ENCODE measurements around the gene MOCS1. TPM values are rescaled to one million over a fixed set of nuclear protein-coding genes. Genes with fewer than 3 reads are reported as not detected.
A peak's percentile ranks its signal among the peaks of the same experiment; 100 is the strongest.

The MOCS1 gene
- total RNA-seq, 1 donor from 2014 or later = 11.3 TPM

- Histone ChIP-seq H3K27ac (no peak overlapping the region), H3K9me3 (ENCODE audit: low read depth) (no peaks in the 10 kb centered on the region), H3K36me3 (no peaks in the 10 kb centered on the region), H3K4me2 (no peak overlapping the region), H3K4me1 (no peaks in the 10 kb centered on the region), H3F3A (ENCODE audit: low read depth) (no peaks in the 10 kb centered on the region), H3K27me3 (no peaks in the 10 kb centered on the region), H3K79me2 (ENCODE audit: low read depth) (no peaks in the 10 kb centered on the region), H3K4me3 (no peak overlapping the region), H3K9ac (no peak overlapping the region), H2AFZ (replicated peaks) (no peak overlapping the region), H4K20me1 (ENCODE audit: low read depth) (no peaks in the 10 kb centered on the region)
- DNase-seq (ENCODE audit: low spot score) = no peak
- Mint-ChIP-seq H3K4me1 (peaks cover 16% of the 10 kb centered on the region), H3K27me3 (ENCODE audit: insufficient read depth, low read depth) (peaks cover 11% of the 10 kb centered on the region), H3K9me3 (no peaks in the 10 kb centered on the region), H3K36me3 (no peaks in the 10 kb centered on the region), H3K4me3 (no peak overlapping the region), H3K27ac (no peak overlapping the region)
- TF ChIP-seq EZH2 (IDR thresholded peaks at IDR 0.05) (no peak), CTCF (IDR thresholded peaks at IDR 0.05) (no peak), EZH2phosphoT487 (IDR thresholded peaks at IDR 0.05) (no peak)
Measured at GRCh38 chr6:39891353-39891752, 42.9 kb downstream of the MOCS1 start.

GRCh38 chr6:39889229-39889628, 45.0 kb downstream of the MOCS1 start:
- no peak overlapping the region for H3K9ac ChIP-seq
- no peaks in the 10 kb centered on the region for H4K20me1 ChIP-seq (ENCODE audit: low read depth)
- no peaks in the 10 kb centered on the region for H3K27me3 ChIP-seq
- H3K79me2 ChIP-seq (ENCODE audit: low read depth) = no peaks in the 10 kb centered on the region
- Mint-ChIP-seq H3K27me3 (ENCODE audit: insufficient read depth, low read depth) (peaks cover 11% of the 10 kb centered on the region), H3K4me1 (peaks cover 20% of the 10 kb centered on the region), H3K9me3 (no peaks in the 10 kb centered on the region), H3K4me3 (no peak overlapping the region), H3K36me3 (no peaks in the 10 kb centered on the region), H3K27ac (no peak overlapping the region)
- DNase-seq (ENCODE audit: low spot score) = no peak
- H3K9me3 ChIP-seq (ENCODE audit: low read depth) = no peaks in the 10 kb centered on the region
- H3K27ac ChIP-seq = no peak overlapping the region
- no peak overlapping the region for H2AFZ ChIP-seq (replicated peaks)
- no peaks in the 10 kb centered on the region for H3K4me1 ChIP-seq
- no peaks in the 10 kb centered on the region for H3K36me3 ChIP-seq
- TF ChIP-seq EZH2phosphoT487 (IDR thresholded peaks at IDR 0.05) (no peak), EZH2 (IDR thresholded peaks at IDR 0.05) (no peak), CTCF (IDR thresholded peaks at IDR 0.05) (no peak)
- H3F3A ChIP-seq (ENCODE audit: low read depth) = no peaks in the 10 kb centered on the region
- H3K4me3 ChIP-seq = no peak overlapping the region
- no peak overlapping the region for H3K4me2 ChIP-seq

GRCh38 chr6:39887692-39888450, 46.4 kb downstream of the MOCS1 start:
- Histone ChIP-seq H4K20me1 (ENCODE audit: low read depth) (no peaks in the 10 kb centered on the region), H2AFZ (replicated peaks) (no peak overlapping the region), H3K9ac (no peak overlapping the region), H3K4me2 (no peak overlapping the region), H3K27me3 (no peaks in the 10 kb centered on the region), H3K79me2 (ENCODE audit: low read depth) (no peaks in the 10 kb centered on the region), H3F3A (ENCODE audit: low read depth) (no peaks in the 10 kb centered on the region), H3K9me3 (ENCODE audit: low read depth) (no peaks in the 10 kb centered on the region), H3K27ac (no peak overlapping the region), H3K36me3 (no peaks in the 10 kb centered on the region), H3K4me3 (no peak overlapping the region), H3K4me1 (no peaks in the 10 kb centered on the region)
- peaks cover 12% of the 10 kb centered on the region for H3K27me3 Mint-ChIP-seq (ENCODE audit: insufficient read depth, low read depth)
- peak; percentile 18 for DNase-seq (ENCODE audit: low spot score)
- H3K9me3 Mint-ChIP-seq = no peaks in the 10 kb centered on the region
- no peak overlapping the region for H3K4me3 Mint-ChIP-seq
- H3K36me3 Mint-ChIP-seq = no peaks in the 10 kb centered on the region
- peaks cover 20% of the 10 kb centered on the region for H3K4me1 Mint-ChIP-seq
- TF ChIP-seq EZH2phosphoT487 (IDR thresholded peaks at IDR 0.05) (no peak), CTCF (IDR thresholded peaks at IDR 0.05) (no peak)
- H3K27ac Mint-ChIP-seq = no peak overlapping the region
